Measurements from ENCODE around the gene RABEP2.

- TF ChIP-seq CTCF (IDR thresholded peaks at IDR 0.05; ENCODE audit: low read depth, low read length), result no peak
- TF ChIP-seq EZH2phosphoT487 (IDR thresholded peaks at IDR 0.05; ENCODE audit: low read depth), result no peak
Measured at GRCh38 chr16:28924762-28925385, at the start of gene RABEP2.

Data from OCI-LY3 (cell line).